Measurements from ENCODE around the gene THOC6. TPM values are rescaled to one million over a fixed set of nuclear protein-coding genes. Genes with fewer than 3 reads are reported as not detected.

THOC6 gene
- 56.7 TPM for total RNA-seq (2021; ENCODE audit: unreplicated experiment)
- 65.2 TPM for polyA plus RNA-seq (2012; ENCODE audit: insufficient read length)
- percentile 80 among the genes with signal in this experiment for Bru-seq, nascent RNA
- percentile 89 among the genes with signal in this experiment for BruChase-seq, experiment 1, labeled RNA remaining after a 2-hour chase
- percentile 91 among the genes with signal in this experiment for BruChase-seq, experiment 2, labeled RNA remaining after a 6-hour chase
- long read RNA-seq, transcript THOC6-202 (13 exons, 1,419 nt) = major isoform, 66 of 101 reads
- long read RNA-seq, partial matches to known transcripts = 3 of 101 reads
- long read RNA-seq, other reads (novel, unspliced or antisense) = 30 of 101 reads

- Histone ChIP-seq H3K27me3 (ENCODE audit: control insufficient read depth, insufficient read depth, low read length) (no peaks in the 10 kb centered on the region), H3K36me3 (ENCODE audit: control insufficient read depth, insufficient read depth, low read length) (peaks cover 9% of the 10 kb centered on the region), H3K27ac (ENCODE audit: low read length) (peak within 1 kb of the TSS; percentile 99), H3K4me3 (ENCODE audit: low read depth in 2 of 2, low read length in 2 of 2) (peak within 1 kb of the TSS; percentile 94 to 95), H3K9me3 (ENCODE audit: control insufficient read depth, insufficient read depth, low read depth, low read length) (no peaks in the 10 kb centered on the region), H3K4me1 (ENCODE audit: control insufficient read depth, insufficient read depth, low read length) (peaks cover 19% of the 10 kb centered on the region)
- BruUV-seq (replicated peaks) = no TSS peak
- TF ChIP-seq REST (IDR thresholded peaks at IDR 0.05; ENCODE audit: insufficient read depth in 1 of 2, low read depth in 2 of 2, low read length in 1 of 2) (no peak), CTCF (IDR thresholded peaks at IDR 0.05) (no peak), POLR2AphosphoS5 (IDR thresholded peaks at IDR 0.05; ENCODE audit: low read depth, low read length) (peak; percentile 94), TCF7L2 (IDR thresholded peaks at IDR 0.05; ENCODE audit: low read depth, low read length) (peak; percentile 38; the same call in 1 of the 2 replicates), SIN3A (IDR thresholded peaks at IDR 0.05; ENCODE audit: borderline replicate concordance, insufficient read depth, low read depth, low read length) (peak; percentile 56; the same call in 1 of the 2 replicates)
- intact Hi-C loops (cut with micrococcal nuclease; ENCODE audit: unreplicated experiment) (no loop called here), in situ Hi-C loops (cut with HindIII; ENCODE audit: low pct_unique_long_range_greater_than_20kb, low sequenced_read_pairs) (no loop called here)
- ATAC-seq = peak; percentile 61
- POLR2A ChIA-PET = interaction anchor here (0.6 kb wide), 3 partner anchors 19 to 1145 kb away, joined by 3 read pairs; no protein-coding TSS in a partner anchor
- peak; percentile 96 for DNase-seq (ENCODE audit: low read depth, low spot score)
- CTCF ChIA-PET = interaction anchor here (0.7 kb wide), 1 partner anchor 20 kb away, joined by 4 read pairs; no protein-coding TSS in a partner anchor
Measured at GRCh38 chr16:3023669-3024478, at the start of gene THOC6, which contains the start of gene HCFC1R1. TSS of gene THOC6 (plus strand) at chr16:3024035. CDS start at chr16:3024327, 292 bp downstream. TSS of gene HCFC1R1 (minus strand) at chr16:3023942. CDS start at chr16:3023941, 1 bp downstream.

- no peak for TF ChIP-seq REST (IDR thresholded peaks at IDR 0.05; ENCODE audit: insufficient read depth in 1 of 2, low read depth in 2 of 2, low read length in 1 of 2)
- 0 out of 2 replicates have a peak, but pooled peaks have one; percentile 27 for TF ChIP-seq POLR2AphosphoS5 (IDR thresholded peaks at IDR 0.05; ENCODE audit: low read depth, low read length)
- DNase-seq (ENCODE audit: low read depth, low spot score) = no peak
- no TSS peak for BruUV-seq (replicated peaks)
- Histone ChIP-seq H3K4me1 (ENCODE audit: control insufficient read depth, insufficient read depth, low read length) (peaks cover 59% of the 10 kb centered on the region), H3K9me3 (ENCODE audit: control insufficient read depth, insufficient read depth, low read depth, low read length) (no peaks in the 10 kb centered on the region), H3K36me3 (ENCODE audit: control insufficient read depth, insufficient read depth, low read length) (no peaks in the 10 kb centered on the region), H3K4me3 (ENCODE audit: low read depth in 2 of 2, low read length in 2 of 2) (no peak overlapping the region), H3K27ac (ENCODE audit: low read length) (peak overlapping the region; percentile 23; the same call in 1 of the 2 replicates), H3K27me3 (ENCODE audit: control insufficient read depth, insufficient read depth, low read length) (no peaks in the 10 kb centered on the region)
- in situ Hi-C loops (cut with HindIII; ENCODE audit: low pct_unique_long_range_greater_than_20kb, low sequenced_read_pairs) (no loop called here), intact Hi-C loops (cut with micrococcal nuclease; ENCODE audit: unreplicated experiment) (no loop called here)
- ChIA-PET POLR2A (interaction anchor here (0.5 to 0.6 kb wide), 2 partner anchors 203 to 724 kb away, joined by 6 to 15 read pairs; no protein-coding TSS in a partner anchor), CTCF (no interaction called here)
- no peak for ATAC-seq
Measured at GRCh38 chr16:2974319-2975056, 49.3 kb upstream of the THOC6 start.
